Kidney (tissue), 14 donors: ENCODE measurements around the gene PRKCE. TPM values are rescaled to one million over a fixed set of nuclear protein-coding genes. Genes with fewer than 3 reads are reported as not detected.

Experiments
- DNase-seq, 5 donors: peaks; one replicate each; pipeline ENCODE4 v3.0.0-alpha.2; 2013 to 2020
- FAIRE-seq: peaks from 2 replicates; lab custom pipeline; 2012; peaks lifted over from hg19 to GRCh38; lab: Jason Lieb, UNC
- H3K27ac ChIP-seq, 2 donors: one replicate each; pipeline ENCODE4 v1.7.0; 2013; ENCODE audit warnings: low read depth in 2 of 2, low read length in 2 of 2, inconsistent platforms in 1 of 2
- H3K27me3 ChIP-seq: one replicate; pipeline ENCODE4 v1.7.1; 2013; ENCODE audit warnings: low read length, inconsistent platforms; ENCODE audit not compliant: control insufficient read depth, insufficient read depth
- H3K36me3 ChIP-seq, 3 donors: one replicate each; pipeline versions ENCODE4 v1.7.0 to v1.7.1; 2013; ENCODE audit warnings: low read length in 3 of 3, control low read depth in 1 of 3, inconsistent platforms in 1 of 3; ENCODE audit not compliant: insufficient read depth in 3 of 3, control insufficient read depth in 2 of 3
- H3K4me1 ChIP-seq, 3 donors: one replicate each; pipeline versions ENCODE4 v1.7.0 to v1.7.1; 2013; ENCODE audit warnings: low read length in 3 of 3, inconsistent platforms in 1 of 3, low read depth in 1 of 3; ENCODE audit not compliant: control insufficient read depth in 2 of 3, insufficient read depth in 2 of 3
- H3K4me3 ChIP-seq, 3 donors: one replicate each; pipeline versions ENCODE4 v1.7.0 to v1.8.1; 2013; ENCODE audit warnings: low read length in 3 of 3, control low read depth in 1 of 3, inconsistent platforms in 1 of 3
- H3K9ac ChIP-seq, 3 donors: one replicate each; pipeline versions ENCODE4 v1.7.0 to v1.7.1; 2013; ENCODE audit warnings: low read length in 3 of 3, control low read depth in 1 of 3, inconsistent platforms in 1 of 3
- H3K9me3 ChIP-seq, 3 donors: one replicate each; pipeline versions ENCODE4 v1.7.0 to v1.7.1; 2013; ENCODE audit warnings: low read length in 3 of 3, control low read depth in 1 of 3, inconsistent platforms in 1 of 3; ENCODE audit not compliant: control insufficient read depth in 2 of 3, insufficient read depth in 1 of 3
- intact Hi-C: fragments of 100-400 bp; cut with DNase I; formaldehyde crosslinking; loops from one replicate; pipeline ENCODE4 v1.11.1; 2022
- polyA plus RNA-seq: library from polyadenylated mRNA; stranded (reverse); fragments of 350-450 nt; fragmentation: Illumina TruSeq; extraction: RNeasy Lipid Tissue Mini Kit (QIAGEN cat#74804); gene quantifications from one replicate; pipeline ENCODE4 v1.2.3, GENCODE V29; 2014; ENCODE audit warnings: low read depth, low replicate concordance; ENCODE audit not compliant: insufficient read depth
- total RNA-seq: library from RNA; stranded (reverse); fragmentation: NEBNext Ultra II Directional; extraction: Animal tissue kit (Norgen Biotek cat#: 25700); gene quantifications from one replicate; pipeline ENCODE4 v1.2.1, GENCODE V29; 2021
- TF ChIP-seq, protein P1 (sequence below): IDR thresholded peaks from 3 replicates; pipeline ENCODE4 v1.5.1; 2012; ENCODE audit warnings: mild to moderate bottlenecking, moderate library complexity, borderline replicate concordance; ENCODE audit not compliant: insufficient read depth; ENCODE audit errors: extremely low read depth
- donor health status: control.
- donor health status: control.
- donor health status: control.
- donor health status: control.
- donor health status: control.
- donor health status: DM: yes; HTN: yes; CAD: no.
- donor health status: Normal renal cell carcinoma (clear cell type).

Gene PRKCE
- total and polyA plus RNA-seq, 2 donors from 2014 or later, result 11.1 to 27.3 TPM

DNA sequence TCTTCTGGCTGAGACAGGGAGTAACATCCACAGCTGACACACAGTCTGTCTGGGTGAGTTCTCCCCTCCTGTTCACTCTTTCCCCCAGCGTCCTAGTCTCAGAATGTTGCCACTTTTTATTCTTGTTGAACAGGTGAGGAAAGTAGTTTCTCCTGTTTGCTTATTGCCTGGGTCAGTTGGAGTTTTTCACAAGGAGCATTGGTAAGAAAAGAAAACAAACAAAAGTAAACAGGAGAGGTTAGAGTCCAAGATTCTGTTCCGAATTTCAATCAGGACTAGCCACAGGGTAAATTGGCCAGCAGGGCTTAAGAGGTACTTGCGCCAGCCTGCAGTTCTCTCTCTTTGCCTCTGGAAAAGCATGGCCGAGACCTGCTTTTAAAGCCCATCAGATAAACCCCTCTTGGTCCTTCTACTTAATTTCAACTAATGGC lies 390.7 kb downstream of the PRKCE start:
- no peaks in the 10 kb centered on the region for H3K9me3 ChIP-seq
- intact Hi-C loops, result no loop called here
- H3K27me3 ChIP-seq, result no peaks in the 10 kb centered on the region
- peaks cover under 1 to 40% (median 18%) of the 10 kb centered on the region in 3 donors for H3K4me1 ChIP-seq
- peak overlapping the region in 2 of 3 donors; percentile 61 to 62 for H3K4me3 ChIP-seq
- no peaks in the 10 kb centered on the region for H3K36me3 ChIP-seq
- DNase-seq (no peak), FAIRE-seq (no peak)
- H3K9ac ChIP-seq, result no peak overlapping the region
- TF ChIP-seq, protein P1, sequence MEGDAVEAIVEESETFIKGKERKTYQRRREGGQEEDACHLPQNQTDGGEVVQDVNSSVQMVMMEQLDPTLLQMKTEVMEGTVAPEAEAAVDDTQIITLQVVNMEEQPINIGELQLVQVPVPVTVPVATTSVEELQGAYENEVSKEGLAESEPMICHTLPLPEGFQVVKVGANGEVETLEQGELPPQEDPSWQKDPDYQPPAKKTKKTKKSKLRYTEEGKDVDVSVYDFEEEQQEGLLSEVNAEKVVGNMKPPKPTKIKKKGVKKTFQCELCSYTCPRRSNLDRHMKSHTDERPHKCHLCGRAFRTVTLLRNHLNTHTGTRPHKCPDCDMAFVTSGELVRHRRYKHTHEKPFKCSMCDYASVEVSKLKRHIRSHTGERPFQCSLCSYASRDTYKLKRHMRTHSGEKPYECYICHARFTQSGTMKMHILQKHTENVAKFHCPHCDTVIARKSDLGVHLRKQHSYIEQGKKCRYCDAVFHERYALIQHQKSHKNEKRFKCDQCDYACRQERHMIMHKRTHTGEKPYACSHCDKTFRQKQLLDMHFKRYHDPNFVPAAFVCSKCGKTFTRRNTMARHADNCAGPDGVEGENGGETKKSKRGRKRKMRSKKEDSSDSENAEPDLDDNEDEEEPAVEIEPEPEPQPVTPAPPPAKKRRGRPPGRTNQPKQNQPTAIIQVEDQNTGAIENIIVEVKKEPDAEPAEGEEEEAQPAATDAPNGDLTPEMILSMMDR, result no peak
- H3K27ac ChIP-seq, result peak overlapping the region; percentile 64 to 66

DNA sequence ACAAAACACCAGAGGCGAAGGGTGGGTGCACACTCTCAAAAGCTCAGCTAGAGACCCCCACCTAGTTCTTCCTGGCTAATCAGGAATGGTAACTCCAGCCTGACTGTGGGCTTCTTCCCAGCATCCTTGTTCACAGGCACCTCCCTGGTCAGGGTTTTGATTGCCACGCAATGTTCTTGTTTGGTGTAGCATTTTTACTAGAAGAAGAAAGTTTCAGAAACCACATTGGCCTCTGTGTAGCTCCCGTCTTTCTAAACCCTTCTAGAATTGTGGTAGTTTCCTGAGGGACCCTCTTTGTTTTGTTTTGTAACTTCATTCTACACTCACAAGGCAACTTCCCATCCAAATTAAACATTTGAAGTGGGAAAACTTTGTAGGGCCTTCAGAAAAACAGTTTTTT lies 391.2 kb downstream of the PRKCE start:
- Histone ChIP-seq H3K36me3 (no peaks in the 10 kb centered on the region), H3K4me1 (peaks cover 3 to 40% (median 20%) of the 10 kb centered on the region in 3 donors), H3K4me3 (peak overlapping the region in 2 of 3 donors; percentile 61 to 62), H3K27ac (peak overlapping the region; percentile 64 to 66), H3K27me3 (no peaks in the 10 kb centered on the region), H3K9me3 (no peaks in the 10 kb centered on the region), H3K9ac (peak overlapping the region in 1 of 3 donors; percentile 48)
- DNase-seq (no peak), FAIRE-seq (no peak)
- intact Hi-C loops, result no loop called here
- TF ChIP-seq, protein P1, result no peak

DNA sequence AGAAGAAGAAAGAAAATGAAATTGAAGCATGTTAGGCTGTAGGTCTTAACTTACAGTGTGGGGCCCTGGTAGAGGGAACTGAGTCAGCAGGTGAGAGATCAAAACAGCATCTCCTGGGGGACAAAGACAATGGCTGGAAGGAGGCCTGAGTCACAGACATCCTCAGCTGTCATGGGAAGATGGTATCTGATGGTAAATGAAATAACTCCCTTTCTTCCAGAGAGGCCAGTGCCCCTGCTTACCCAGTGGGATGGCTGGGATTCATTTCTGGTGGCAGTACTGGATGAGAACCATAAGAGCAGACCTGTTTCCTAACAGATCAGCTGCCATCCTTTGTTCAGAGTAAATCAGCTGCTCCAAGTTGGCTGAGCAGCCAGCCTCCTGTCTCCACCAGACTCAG lies 394.4 kb downstream of the PRKCE start:
- intact Hi-C loops, result no loop called here
- no peak for FAIRE-seq
- Histone ChIP-seq H3K36me3 (no peaks in the 10 kb centered on the region), H3K4me1 (peaks cover 3 to 15% (median 8%) of the 10 kb centered on the region in 3 donors), H3K27ac (peak overlapping the region in 1 of 2 donors; percentile 32), H3K9me3 (no peaks in the 10 kb centered on the region), H3K9ac (no peak overlapping the region), H3K4me3 (no peak overlapping the region), H3K27me3 (no peaks in the 10 kb centered on the region)
- TF ChIP-seq, protein P1, result no peak
- DNase-seq, result peak in 1 of 5 donors; percentile 15

DNA sequence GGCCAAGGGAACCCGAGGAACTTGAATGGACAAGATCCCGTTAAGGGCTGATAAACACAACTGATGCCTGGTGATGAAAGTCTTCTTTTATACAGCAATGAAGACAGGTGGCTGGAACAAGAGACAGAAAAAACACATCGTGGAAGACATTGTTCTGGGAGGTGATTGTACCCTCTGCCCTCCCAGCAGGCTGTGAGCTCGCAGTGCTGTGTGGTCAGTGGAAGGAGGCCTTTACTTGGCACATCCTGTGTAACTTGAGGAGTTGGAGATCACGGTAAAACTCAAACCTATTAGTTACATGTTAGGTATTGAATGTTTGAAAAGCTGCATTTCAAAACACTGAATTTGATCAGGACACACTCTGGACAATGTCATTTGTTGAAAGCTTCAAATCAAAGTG lies 395.8 kb downstream of the PRKCE start:
- DNase-seq (peak in 3 of 5 donors; percentile 26 to 47 (median 45)), FAIRE-seq (no peak)
- peak overlapping the region; percentile 2 to 9 for H3K27ac ChIP-seq
- no peaks in the 10 kb centered on the region for H3K9me3 ChIP-seq
- peaks cover 3 to 6% (median 5%) of the 10 kb centered on the region in 3 donors for H3K4me1 ChIP-seq
- H3K36me3 ChIP-seq, result no peaks in the 10 kb centered on the region
- H3K27me3 ChIP-seq, result no peaks in the 10 kb centered on the region
- H3K9ac ChIP-seq, result no peak overlapping the region
- TF ChIP-seq, protein P1, result no peak
- intact Hi-C loops, result no loop called here
- H3K4me3 ChIP-seq, result no peak overlapping the region
